T-helper 2 cell treated with Interferon-gamma antibody and Interleukin-4, amounts not matched to agents 100 ng/mL and 5 ng/mL, for 36 hours (primary cell): Measurements from ENCODE around the gene FICD. TPM values are rescaled to one million over a fixed set of nuclear protein-coding genes. Genes with fewer than 3 reads are reported as not detected.
"Not testable (repeated sequence)": the region's sequence is repeated elsewhere in the genome, so short reads cannot be mapped to it uniquely, and the experiment has no call there.

Experiments used
- intact Hi-C: fragments of 100-400 bp; cut with micrococcal nuclease; formaldehyde crosslinking; loops from one replicate; pipeline ENCODE4 v1.15.1; 2023
- total RNA-seq: library from RNA; stranded (reverse); gene quantifications from 2 replicates; pipeline ENCODE4 v1.2.3, GENCODE V29; 2022

FICD gene
- total RNA-seq, 1 donor from 2014 or later = 10.2 TPM

DNA sequence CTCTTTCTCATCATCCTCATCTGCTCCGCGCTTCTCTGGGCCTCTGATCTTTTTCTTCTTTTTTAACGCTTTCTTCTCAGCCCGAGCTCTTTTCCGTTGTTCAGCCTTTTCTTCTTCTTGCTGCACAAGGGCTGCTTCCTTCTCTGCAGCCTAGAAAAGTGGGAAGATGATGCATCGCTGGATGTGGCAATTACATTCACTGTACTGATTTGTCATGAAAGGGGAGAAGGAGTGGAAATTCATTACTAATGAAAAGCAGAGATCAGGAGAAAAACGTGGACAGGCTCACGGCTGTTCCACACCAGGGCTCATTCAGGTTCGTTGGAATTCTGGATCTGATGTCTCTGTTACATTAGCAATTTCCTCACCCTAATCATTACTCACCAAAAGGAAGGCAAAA lies 15.1 kb downstream of the FICD start:
- intact Hi-C loops = no loop called here

DNA sequence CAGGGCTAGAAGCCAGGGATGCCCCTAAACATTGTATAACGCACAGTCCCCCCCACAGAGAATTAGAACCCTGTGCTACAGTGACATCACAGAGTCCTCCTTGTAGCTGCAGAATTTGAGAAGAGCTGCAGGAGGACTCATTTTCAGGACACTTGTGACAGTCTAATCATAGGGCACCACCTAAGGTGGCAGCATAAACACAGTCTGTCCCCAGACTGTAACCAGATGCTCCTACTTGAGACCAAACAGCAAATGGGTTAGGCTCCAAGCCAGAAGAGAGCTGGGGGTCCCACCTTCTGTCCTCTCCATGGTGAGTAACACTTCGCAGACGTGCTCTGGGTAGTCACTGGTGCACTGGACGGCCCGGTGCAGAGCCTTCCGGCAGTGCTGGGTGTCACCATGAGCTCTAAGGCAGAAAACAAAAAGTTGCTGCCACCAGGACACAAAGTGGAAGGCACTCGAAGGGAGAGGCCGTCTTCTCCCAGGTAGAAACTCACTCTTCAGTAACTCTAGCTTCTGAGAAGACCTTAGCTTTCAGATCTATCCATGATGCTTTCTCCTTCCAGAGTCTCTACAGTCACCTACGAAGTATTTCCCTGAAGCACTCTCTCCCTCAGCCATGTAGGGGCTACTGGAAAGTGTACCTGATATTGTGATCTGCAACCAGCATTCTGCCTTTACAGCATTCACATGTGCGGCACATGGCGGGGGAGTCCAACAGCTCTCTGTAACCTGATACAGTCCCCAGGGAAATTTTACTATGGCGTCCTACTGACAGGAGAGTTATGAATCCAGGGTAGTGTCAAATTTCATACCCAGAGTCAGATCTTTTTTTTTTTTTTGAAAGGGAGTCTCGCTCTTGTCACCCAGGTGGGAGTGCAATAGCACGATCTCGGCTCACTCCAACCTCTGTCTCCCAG lies 17.1 kb downstream of the FICD start:
- intact Hi-C loops = no loop called here

DNA sequence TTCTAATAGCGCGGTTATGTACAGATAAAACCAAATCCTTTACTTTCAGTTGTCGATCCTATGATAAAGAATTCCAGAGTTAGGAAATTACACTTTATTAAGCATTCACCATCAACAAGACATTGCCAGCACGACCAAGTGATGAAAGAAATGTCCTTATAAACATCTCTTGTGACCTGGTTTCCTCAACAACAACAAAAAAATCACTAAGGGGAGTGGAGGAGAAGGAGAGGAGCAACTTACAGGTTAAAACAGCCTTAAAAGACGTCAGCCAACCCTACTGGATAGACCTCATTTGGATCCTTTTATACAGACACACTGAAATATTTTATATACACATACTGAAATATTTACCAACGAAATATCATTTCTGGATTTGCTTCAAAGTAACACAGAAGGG lies 23.1 kb downstream of the FICD start:
- intact Hi-C loops = no loop called here

DNA sequence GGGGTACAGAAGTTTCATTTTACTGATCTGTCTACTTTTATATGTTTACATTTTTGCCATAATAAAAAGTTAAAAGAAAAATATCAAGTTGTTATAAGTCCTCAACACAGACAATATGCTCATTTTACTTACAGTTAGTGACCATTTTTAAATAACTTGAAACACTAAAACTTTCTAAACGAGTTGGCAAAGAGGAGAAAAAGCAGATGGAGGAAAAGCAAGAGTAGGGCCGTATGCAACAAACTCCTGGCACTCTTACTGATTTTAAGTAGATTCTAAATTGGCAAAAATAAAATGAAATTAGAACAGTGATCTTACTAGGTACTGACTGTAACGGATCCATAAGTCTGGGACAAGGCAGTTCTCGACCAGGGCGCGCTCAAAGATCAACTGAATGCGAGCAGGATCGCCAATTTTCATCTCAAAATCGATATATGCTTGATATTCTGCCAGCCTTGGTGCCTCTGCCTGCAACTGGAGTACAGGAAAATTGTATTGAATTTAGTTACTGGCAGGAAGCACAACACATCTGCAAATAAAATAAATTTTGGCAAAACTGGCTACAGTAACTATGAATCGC lies 23.6 kb downstream of the FICD start:
- intact Hi-C loops = no loop called here

DNA sequence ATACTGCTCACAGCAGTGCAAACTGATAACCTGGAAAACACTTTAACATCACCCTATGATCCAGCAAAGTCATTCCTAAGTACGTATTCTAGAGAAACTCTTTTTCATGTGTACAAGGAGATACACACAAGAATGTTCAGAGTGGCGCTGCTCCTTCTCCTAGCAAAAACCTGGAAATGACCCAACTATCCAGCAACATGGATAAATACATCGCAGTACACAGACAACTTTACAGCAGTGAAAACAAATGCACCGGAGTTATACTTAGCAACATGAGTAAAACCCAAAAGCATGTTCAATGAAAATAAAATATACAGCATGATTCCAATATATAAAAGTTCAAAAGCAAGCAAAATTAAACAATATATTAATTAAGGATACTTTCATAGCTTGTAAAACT lies 27.2 kb downstream of the FICD start:
- intact Hi-C loops = no loop called here

DNA sequence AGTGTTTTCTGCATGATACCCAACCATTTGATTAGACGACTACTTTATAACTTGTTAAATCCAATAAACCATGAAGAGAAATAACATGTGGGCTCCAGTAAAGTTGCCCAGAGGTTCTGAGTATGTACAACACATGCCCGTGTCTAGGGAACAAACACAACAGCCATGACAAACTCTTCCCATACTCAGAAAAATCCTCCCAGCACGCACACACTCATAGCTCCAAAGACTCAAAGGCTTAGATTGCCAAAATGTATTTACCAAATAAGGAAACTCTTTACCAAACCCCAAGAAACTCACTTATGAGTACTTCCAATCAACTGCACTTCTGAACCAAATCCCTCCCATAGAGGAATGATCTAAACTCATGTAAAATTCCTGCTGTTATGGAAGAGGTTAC lies 28.6 kb downstream of the FICD start:
- intact Hi-C loops = no loop called here

DNA sequence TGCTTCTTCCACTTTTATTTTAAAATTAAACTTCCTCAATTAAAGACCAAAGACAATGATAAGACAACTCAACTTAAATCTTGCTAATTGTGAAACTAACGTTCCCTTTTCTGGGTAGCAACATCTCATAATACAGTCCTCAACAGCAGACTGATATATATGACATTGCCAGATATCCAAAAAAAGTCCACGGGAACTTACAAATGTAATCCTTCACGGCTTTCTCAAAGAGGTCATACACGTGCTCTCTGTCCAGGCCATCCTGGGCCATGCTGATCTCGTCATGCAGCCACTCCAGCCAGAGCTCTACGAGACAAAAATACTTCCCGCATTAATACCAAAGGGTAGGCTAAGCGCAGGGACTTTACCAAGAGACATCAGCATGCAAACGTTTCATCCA lies 32.6 kb downstream of the FICD start:
- intact Hi-C loops = no loop called here

DNA sequence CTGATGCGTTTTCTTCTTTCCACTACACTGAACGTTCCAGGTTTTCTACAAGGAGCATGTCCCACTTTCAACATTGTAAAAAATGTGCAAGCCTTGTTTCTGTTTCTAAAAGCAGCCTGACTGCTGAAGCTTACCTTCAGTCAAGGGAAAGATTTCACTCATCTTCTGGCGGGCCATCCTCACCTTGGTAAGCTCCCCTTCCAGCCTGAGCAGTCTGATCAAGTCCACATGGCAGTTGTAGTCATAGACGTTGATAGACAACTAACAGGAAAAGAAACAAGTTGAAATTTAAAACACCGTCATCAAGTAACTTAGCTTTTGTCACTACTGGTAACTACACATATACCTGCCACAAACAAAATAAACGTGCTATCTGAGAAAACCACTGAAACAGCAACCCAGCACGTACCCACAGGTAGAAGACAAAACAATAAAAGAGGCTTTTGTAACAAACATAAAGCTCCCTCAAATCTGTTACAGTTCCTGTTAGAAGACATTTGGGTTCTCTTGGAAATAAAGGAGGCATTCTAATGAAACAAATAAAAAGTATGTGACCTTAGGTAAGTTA lies 34.0 kb downstream of the FICD start:
- intact Hi-C loops = no loop called here

DNA sequence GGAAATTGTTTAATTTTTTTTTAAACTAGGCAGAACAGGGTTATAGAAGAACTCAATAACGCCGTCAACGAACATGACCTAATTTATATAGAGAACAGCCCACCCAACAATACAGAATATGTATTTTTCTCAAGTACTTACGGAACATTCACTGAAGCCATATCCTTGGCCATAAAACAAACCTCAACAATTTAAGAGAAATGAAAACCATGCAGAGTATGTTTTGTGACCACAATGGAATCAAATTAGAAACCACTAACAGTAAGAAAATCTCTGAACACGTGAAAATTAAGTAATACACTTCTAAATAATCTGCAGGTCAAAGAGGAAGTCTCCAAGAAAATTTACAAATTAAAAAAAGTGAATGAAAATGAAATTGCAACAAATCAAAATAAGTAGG lies 36.5 kb downstream of the FICD start:
- intact Hi-C loops = no loop called here

DNA sequence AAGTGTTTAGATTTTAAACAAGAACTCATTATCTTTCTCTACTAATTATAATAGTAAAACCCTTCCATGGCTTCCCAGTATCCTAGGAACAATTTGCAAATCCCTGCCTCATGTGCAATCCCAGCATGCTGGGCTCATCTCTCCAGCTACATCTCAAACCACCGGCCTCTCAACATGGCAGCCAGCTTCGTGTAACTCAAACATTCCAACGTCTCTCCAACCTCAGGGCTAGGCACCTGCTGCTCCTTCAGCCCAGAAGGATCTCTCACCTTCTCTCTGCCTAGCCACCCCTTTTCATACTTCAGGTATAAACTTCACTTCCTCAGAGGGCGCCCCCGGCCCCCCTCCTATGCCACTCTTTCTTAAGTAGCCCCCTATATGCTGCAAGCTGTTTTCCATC lies 38.7 kb downstream of the FICD start:
- intact Hi-C loops = no loop called here

DNA sequence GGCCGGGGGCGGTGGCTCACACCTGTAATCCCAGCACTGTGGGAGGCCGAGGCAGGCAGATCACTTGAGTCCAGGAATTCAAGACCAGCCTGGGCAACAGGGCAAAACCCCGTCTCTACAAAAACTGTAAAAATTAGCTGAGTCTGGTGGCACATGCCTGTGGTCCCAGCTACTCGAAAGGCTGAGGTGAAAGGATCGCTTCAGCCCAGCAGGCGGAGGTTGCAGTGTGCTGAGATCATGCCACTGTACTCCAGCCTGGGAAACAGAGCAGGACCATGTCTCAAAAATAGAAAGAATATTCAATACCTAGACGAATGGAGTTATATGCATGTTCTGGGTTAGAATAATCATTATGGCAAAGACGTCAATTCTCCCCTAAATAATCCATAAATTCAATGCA lies 40.3 kb downstream of the FICD start:
- intact Hi-C loops = not testable (repeated sequence)

DNA sequence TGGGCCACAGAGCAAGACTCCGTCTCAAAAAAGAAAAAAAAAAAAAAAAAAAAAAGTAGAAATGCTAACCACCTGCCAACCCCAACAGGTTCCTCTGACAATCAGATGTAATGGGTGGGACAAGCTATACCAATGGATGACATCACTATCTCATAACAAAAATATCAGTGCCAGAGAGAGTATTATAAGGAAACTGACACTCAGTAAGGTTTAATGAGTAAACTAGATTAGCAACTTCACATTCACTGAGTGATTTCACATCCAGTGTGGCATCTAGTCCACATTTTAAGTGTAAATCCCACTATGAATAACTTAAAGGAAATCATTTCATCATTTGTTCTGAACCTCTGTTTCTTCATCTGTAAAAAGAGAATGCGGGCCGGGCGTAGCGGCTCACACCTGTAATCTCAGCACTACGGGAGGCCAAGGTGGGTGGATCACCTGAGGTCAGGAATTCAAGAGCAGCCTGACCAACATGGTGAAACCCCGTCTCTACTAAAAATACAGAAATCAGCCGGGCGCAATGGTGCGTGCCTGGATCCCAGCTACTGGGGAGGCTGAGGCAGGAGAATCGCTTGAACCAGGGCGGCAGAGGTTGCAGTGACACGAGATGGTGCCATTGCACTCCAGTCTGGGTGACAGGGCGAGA lies 44.1 kb downstream of the FICD start:
- intact Hi-C loops = no loop called here

DNA sequence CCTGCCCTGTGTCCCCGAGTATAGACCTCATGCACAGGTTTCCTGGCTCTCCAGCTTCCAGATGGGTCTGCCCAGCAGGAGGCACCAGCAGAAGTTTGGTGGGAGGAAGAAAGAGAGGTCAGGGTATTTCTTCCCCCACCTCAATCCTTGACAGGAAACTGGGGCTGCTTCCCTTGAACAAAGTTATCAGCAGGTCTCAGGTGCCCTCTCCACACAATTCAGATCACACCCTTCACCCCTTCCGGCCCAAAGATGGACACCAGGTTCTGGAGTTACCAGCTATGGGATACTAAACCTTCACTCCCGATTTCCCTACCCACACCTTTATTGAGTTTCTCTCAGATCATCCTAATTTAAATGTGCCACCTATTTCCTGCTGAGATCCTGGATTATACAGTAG lies 44.7 kb downstream of the FICD start:
- intact Hi-C loops = loop anchor here (2.0 to 10.0 kb wide), 3 partner anchors 799 to 1015 kb away; partner anchors contain the start of genes MMAB, MVK, PRDM4 and PWP1

DNA sequence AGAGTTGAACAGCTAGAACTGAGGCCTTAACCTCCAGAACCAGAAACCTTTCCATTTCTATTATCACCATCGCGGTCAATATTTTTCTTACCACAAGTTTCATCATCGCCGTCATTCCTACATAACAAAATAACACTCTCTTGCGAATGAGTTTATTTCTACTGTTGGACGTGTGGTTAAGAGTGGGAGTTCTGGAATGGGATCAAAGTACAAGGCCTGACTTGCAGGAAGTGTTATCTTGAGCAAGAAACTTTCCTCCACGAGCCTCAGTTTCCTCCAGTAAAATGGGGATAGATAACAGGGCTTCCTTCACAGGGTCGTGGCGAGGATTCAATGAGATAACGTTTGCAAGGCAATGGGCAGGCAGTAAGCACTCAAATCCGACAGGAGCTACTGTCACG lies 45.2 kb downstream of the FICD start:
- intact Hi-C loops = loop anchor here (2.0 to 10.0 kb wide), 3 partner anchors 800 to 1014 kb away; partner anchors contain the start of genes MMAB, MVK, PRDM4 and PWP1

DNA sequence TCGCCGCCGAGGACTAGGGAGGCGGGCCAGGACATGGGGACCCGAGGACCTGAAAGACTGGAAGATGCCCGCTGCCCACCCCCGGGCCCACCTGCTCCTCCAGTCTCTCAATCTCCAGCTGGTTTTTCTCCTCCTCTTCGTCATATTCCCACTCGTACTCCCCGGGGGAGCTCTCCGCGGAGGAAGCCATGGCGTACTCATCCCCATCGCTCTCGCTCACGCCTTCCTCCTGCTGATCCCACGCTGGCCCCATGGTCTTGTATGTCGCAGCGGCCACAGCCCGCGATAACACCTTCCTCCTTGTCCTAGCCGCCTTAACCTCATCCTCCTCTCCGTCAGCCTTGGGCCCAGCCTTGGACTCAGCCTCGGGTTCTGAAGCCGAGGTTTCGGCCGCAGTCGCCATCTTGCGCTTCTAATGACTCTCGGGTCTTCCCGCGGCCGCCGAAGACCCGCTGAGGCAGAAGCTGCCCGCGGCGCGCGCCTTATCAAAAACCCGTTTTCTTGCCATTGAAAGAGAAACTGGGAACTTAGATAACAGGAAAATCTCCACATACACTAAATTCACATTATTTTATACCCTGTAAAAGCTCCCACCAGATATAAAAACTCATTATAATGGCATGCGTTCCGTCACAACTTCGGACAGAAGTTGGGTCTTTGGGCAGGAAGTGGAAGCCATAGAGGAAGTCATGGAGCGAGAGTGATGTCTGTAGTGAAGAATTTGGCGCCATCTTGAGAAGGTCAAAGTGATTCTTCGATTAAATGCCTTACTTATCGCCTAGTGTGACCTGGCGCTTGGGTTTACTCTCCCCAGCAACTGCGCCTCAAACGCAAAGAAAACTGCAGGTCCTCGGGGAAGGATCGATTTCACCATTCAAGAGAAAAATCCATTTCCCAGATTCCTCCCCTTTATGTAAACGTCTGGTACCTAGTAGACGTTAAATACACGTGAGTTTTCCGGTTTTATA lies 46.0 kb downstream of the FICD start, which contains the start of gene SART3:
SART3 (minus strand) TSS at position 422 of the 968 bp plus-strand sequence; CDS start at position 403, 19 bp downstream.
- intact Hi-C loops = loop anchor here (1.0 to 10.0 kb wide), 6 partner anchors 46 to 1014 kb away; partner anchors contain the start of genes FICD, MMAB, MVK and PRDM4

DNA sequence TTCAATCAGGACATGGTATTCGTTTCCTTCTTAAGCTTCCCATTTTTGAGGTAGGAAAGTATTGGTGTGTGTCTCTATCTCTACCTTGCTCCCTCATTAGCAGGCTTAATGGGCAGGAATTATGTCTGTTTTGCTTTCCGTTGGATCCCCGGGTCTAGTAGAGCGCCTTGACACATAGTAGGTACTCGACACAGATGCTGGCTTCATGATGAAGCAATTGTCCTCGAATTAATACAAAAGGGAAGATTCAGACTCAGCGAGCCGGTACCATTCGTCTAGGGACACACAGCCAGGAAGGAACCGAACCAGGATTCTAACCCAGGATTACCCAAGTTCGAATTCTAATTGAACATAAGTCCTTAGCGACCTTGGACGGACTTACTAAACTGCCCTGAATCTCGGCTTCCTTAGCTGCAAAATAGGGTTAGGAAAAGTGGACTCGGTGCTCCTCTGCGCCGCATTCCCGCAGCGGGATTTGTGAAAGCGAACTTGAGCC lies 46.8 kb downstream of the FICD start:
- intact Hi-C loops = loop anchor here (1.0 to 10.0 kb wide), 8 partner anchors 47 to 1013 kb away; partner anchors contain the start of genes FICD, MMAB, MVK and PRDM4

DNA sequence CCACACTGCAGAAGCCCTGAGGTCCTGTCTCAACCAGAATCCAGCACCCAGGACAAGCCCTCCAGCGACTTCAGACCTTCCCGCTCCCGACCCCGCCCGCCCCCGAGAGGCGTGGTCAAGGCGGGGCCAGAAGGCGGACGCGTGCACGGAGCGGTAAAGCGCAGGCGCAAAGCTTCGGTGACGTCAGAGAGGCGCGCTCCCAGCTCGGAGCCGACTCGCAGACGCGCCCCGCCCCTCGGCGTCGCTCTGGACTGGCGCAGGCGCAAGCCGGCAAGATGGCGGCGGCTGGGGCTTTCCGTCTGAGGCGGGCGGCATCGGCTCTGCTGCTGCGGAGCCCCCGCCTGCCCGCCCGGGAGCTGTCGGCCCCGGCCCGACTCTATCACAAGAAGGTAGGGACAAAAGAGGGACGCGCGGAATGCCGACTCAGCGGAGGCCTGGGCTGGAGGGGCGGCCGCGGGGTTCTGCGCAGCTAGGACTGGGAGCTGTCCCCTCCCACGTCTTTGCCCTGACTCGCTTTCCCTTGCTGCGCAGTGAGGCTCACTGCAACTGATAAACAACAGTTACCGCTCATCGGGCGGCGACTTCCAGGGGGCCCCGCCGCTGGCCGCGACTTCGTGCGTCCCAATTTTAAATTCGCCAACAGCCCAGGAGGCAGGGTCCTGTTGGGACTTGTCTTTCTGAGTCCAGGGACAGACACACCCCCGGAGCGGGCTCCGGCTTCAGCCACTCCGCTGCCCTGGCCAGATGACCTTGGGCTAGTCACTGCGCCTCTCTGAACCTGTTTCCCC lies 47.5 kb downstream of the FICD start, which contains the start of gene ISCU:
ISCU (plus strand) TSS at position 249 of the 788 bp plus-strand sequence; CDS start at position 276, 27 bp downstream.
- intact Hi-C loops = loop anchor here (1.0 to 10.0 kb wide), 11 partner anchors 56 to 1012 kb away; partner anchors contain the start of genes ALKBH2, CORO1C, MMAB and MVK

DNA sequence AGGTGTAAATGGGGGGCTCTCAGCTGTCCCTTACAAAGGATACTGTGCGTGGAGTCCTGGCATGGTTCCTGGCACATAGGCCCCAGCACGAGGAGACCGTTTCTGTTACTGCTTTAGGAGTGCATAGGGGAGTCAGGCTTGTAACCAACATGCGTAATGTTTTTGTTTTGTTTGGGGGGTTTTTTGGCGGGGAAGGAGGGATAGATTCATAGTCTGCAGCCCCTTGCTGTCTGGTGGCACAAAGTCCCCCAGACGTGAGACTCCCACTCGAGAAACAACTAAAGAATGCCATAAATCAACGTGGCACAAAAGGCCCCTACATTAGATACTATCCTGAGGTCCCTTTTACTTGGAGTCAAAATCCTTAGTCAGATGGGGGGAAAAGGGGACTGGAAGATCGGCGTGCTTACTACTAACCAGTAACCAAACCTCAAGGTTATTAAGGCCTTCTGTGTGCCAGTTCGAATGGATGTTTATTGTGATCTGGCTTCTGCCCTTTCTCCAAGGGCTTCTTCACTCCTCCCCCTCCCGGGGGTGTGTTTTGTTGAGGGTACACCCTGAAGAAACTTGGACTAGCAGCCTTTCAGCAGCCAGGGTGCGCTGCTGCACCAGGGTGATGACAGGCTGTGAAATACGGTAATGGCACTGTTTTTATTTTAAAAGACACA lies 48.2 kb downstream of the FICD start:
- intact Hi-C loops = loop anchor here (1.0 to 10.0 kb wide), 10 partner anchors 55 to 1012 kb away; partner anchors contain the start of genes ALKBH2, CORO1C, MMAB and MVK
